HepG2 (cell line): ENCODE results near the gene SLC35F1.

ENCODE experiments used
- TCF7L2 ChIP-seq: IDR thresholded peaks from 2 replicates; pipeline ENCODE4 v1.6.1; 2011; ENCODE audit warnings: mild to moderate bottlenecking, low read depth, low read length, moderate library complexity
- TF ChIP-seq, protein P1 (sequence below): sonication (generic); formaldehyde crosslinking; IDR thresholded peaks from 2 replicates; pipeline ENCODE4 v1.4.0; 2020; ENCODE audit warnings: mild to moderate bottlenecking, missing genetic modification reagents

DNA sequence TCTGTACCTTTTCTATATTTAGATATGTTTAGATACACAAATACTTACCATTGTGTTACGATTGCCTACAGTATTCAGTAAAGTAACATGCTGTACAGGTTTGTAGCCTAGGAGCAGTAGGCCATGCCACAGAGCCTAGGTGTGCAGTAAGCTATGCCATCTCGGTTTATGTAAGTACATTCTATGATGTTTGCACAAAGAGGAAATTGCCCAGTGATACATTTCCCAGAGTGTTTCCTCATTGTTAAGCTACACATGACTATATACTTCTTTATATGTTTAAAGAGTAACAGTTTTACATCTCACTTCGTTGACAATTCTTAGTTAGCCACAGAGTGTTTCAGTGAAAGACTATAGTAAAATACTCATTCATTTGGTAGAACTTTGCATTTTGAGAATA, 51.5 kb downstream of the SLC35F1 start:
- no peak for TF ChIP-seq TCF7L2
- TF ChIP-seq, protein P1, sequence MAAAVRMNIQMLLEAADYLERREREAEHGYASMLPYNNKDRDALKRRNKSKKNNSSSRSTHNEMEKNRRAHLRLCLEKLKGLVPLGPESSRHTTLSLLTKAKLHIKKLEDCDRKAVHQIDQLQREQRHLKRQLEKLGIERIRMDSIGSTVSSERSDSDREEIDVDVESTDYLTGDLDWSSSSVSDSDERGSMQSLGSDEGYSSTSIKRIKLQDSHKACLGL (CRISPR knock-in tag) = no peak
